Liver (tissue), 3 donors: ENCODE data around the gene CFAP206.

Experiments used
- EGR1 ChIP-seq, 2 donors: IDR thresholded peaks; 2 replicates each; pipeline ENCODE4 v1.6.1; 2016 to 2018; ENCODE audit warnings: antibody characterized with exemption in 2 of 2, low read depth in 2 of 2
- TF ChIP-seq, protein P1 (sequence below): fragments of 150-350 bp; IDR thresholded peaks from 2 replicates; pipeline ENCODE4 v1.5.1; 2017; ENCODE audit warnings: improper control_type of control experiment, low read depth, low read length; ENCODE audit not compliant: missing input control
- donor health status: healthy.
- donor health status: healthy.

DNA sequence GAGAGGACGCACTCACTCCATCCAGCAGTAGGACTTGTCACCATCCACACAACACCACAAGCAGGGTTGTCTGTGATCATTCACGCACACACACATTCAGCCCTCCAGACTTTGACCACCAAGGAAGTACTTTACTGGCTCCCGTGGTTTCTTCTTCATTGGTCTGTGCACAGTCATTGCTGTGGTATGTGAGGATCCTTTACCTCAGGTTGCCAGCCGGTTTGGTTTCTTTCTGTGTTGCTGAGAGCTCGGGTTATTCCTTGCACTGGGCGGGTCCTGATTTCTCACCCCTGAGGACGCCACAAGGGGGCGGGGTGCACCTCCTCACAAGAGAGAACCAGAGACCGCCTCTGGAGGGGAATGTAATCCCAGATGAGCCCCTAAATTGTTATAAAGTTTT, 76.2 kb downstream of the CFAP206 start:
- TF ChIP-seq, protein P1, sequence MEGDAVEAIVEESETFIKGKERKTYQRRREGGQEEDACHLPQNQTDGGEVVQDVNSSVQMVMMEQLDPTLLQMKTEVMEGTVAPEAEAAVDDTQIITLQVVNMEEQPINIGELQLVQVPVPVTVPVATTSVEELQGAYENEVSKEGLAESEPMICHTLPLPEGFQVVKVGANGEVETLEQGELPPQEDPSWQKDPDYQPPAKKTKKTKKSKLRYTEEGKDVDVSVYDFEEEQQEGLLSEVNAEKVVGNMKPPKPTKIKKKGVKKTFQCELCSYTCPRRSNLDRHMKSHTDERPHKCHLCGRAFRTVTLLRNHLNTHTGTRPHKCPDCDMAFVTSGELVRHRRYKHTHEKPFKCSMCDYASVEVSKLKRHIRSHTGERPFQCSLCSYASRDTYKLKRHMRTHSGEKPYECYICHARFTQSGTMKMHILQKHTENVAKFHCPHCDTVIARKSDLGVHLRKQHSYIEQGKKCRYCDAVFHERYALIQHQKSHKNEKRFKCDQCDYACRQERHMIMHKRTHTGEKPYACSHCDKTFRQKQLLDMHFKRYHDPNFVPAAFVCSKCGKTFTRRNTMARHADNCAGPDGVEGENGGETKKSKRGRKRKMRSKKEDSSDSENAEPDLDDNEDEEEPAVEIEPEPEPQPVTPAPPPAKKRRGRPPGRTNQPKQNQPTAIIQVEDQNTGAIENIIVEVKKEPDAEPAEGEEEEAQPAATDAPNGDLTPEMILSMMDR, result no peak
- TF ChIP-seq EGR1 (IDR thresholded peaks at IDR 0.05; ENCODE audit: low read depth in 2 of 2), result no peak
